Gastroesophageal sphincter (tissue), 4 donors: ENCODE data around the gene TRPM5. TPM values are rescaled to one million over a fixed set of nuclear protein-coding genes. Genes with fewer than 3 reads are reported as not detected.

Source experiments
- ATAC-seq: fragments of 150-250 bp; one replicate; pipeline ENCODE4 v1.9.1; 2016; ENCODE audit warnings: mild to moderate bottlenecking, moderate library complexity
- H3K27ac ChIP-seq, 4 donors: fragments of 200-600 bp; sonication (generic) in 3 of 4; 1 replicate in 3 of 4; 2 replicates in 1 of 4; pipeline ENCODE4 v1.5.1; 2016 to 2019
- H3K27me3 ChIP-seq: fragments of 200-600 bp; sonication (generic); one replicate; pipeline ENCODE4 v1.5.1; 2019
- H3K36me3 ChIP-seq, 2 donors: fragments of 200-600 bp; sonication (generic); one replicate each; pipeline ENCODE4 v1.5.1; 2019; ENCODE audit warnings: control low read depth in 1 of 2
- H3K4me1 ChIP-seq, 3 donors: fragments of 200-600 bp; sonication (generic); 1 replicate in 2 of 3; 2 replicates in 1 of 3; pipeline ENCODE4 v1.5.1; 2016 to 2019; ENCODE audit warnings: control low read depth in 2 of 3
- H3K4me3 ChIP-seq, 2 donors: fragments of 200-600 bp; sonication (generic); one replicate each; pipeline ENCODE4 v1.5.1; 2019; ENCODE audit warnings: mild to moderate bottlenecking in 1 of 2, moderate library complexity in 1 of 2
- H3K9me3 ChIP-seq, 3 donors: fragments of 200-600 bp; sonication (generic); one replicate each; pipeline ENCODE4 v1.5.1; 2017 to 2019; ENCODE audit warnings: control low read depth in 2 of 3
- CTCF ChIP-seq, 4 experiments: fragments of 200-600 bp in 2 of 4; fragments of 450-650 bp in 2 of 4; sonication (generic) in 1 of 4; IDR thresholded peaks; one replicate each; pipeline ENCODE4 v1.5.1; 2017 to 2019; ENCODE audit warnings: antibody characterized with exemption in 4 of 4, mild to moderate bottlenecking in 2 of 4, moderate library complexity in 2 of 4
- EP300 ChIP-seq: sonication (generic); formaldehyde crosslinking; IDR thresholded peaks from one replicate; pipeline ENCODE4 v1.6.1; 2017; ENCODE audit warnings: antibody characterized with exemption, mild to moderate bottlenecking
- POLR2A ChIP-seq, 2 donors: fragments of 450-650 bp; IDR thresholded peaks; one replicate each; pipeline ENCODE4 v1.6.1; 2017; ENCODE audit warnings: antibody characterized with exemption in 2 of 2, mild to moderate bottlenecking in 2 of 2, moderate library complexity in 1 of 2
- POLR2AphosphoS5 ChIP-seq: sonication (generic); formaldehyde crosslinking; IDR thresholded peaks from one replicate; pipeline ENCODE4 v1.6.1; 2017; ENCODE audit warnings: antibody characterized with exemption
- WGBS, 2 donors: methylation state at CpG; one replicate each; pipeline ENCODE4 v1.1.5; 2018; ENCODE audit warnings: low coverage in 1 of 2; 5-methylcytosine and 5-hydroxymethylcytosine counted together
- total RNA-seq, 4 donors: library from RNA; depleted of rRNA; stranded (reverse); fragments of >200 nt; gene quantifications; one replicate each; pipeline ENCODE4 v1.1.0, GENCODE V29; 2016

Gene TRPM5
- total RNA-seq, 4 donors from 2014 or later, result not detected

GRCh38 chr11:2414616-2415015, 29.7 kb downstream of the TRPM5 start:
- Histone ChIP-seq H3K36me3 (no peaks in the 10 kb centered on the region), H3K4me1 (peaks cover 0 to 5% (median 0%) of the 10 kb centered on the region in 3 donors), H3K27me3 (no peaks in the 10 kb centered on the region), H3K9me3 (no peaks in the 10 kb centered on the region), H3K27ac (no peak overlapping the region), H3K4me3 (no peak overlapping the region)
- TF ChIP-seq EP300 (no peak), POLR2A (IDR thresholded peaks at IDR 0.05) (no peak), CTCF (IDR thresholded peaks at IDR 0.05) (no peak), POLR2AphosphoS5 (no peak)
- no peak for ATAC-seq
- 85% methylated on average over 8 of the region's 35 CpGs; no CpG with 5 or more reads in 1 of the 2 donors for WGBS, 2 donors

DNA sequence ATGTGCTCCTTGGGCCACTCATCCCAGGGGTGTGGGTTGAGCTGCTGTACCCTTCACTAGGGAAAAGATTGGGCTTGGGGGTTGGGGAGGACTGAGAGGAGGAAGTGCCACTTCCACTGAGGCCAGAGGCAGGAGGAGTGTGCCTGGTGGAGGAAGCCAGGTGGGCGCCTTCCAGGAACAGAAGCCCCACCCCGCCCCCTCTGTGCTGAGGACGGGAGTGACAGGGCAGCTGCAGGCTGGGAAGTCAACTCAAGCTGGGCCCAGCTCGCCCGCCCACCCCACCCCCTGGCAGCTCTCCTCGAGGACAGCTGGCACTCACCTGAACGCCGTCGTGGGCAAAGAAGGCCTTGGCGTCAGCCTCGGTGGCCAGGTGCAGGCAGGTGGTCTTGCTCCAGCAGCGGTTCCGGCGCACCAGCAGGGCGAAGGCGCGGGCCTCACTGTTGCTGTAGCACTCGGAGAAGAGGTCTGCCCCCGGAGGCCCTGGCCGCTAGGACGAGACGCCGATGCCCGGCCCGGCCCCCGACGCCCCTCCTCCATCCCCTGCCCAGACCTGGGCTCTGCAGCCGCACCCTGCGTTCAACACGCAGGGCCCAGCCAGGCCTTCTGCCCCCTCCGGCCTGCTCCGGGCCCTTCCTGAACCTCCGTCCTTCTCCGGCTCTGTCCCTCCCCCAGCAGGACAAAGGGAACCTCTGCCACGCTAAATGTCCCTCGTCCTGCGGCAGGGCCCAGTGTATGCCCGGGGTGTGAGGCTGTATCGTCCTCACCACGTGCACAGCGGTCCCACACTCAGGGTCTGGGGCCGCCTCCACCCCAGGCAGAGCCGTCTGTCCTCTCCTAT, 30.4 kb downstream of the TRPM5 start:
- H3K27me3 ChIP-seq, result no peaks in the 10 kb centered on the region
- TF ChIP-seq CTCF (IDR thresholded peaks at IDR 0.05) (no peak), POLR2A (IDR thresholded peaks at IDR 0.05) (no peak), EP300 (no peak), POLR2AphosphoS5 (no peak)
- no CpG with 5 or more reads among the region's 43 CpGs for WGBS, 2 donors

GRCh38 chr11:2412323-2412722, 32.0 kb downstream of the TRPM5 start:
- Histone ChIP-seq H3K36me3 (no peaks in the 10 kb centered on the region), H3K4me3 (no peak overlapping the region), H3K4me1 (no peaks in the 10 kb centered on the region), H3K9me3 (no peaks in the 10 kb centered on the region), H3K27me3 (no peaks in the 10 kb centered on the region), H3K27ac (no peak overlapping the region)
- no CpG with 5 or more reads among the region's 6 CpGs for WGBS, 2 donors
- TF ChIP-seq EP300 (no peak), CTCF (IDR thresholded peaks at IDR 0.05) (no peak), POLR2A (IDR thresholded peaks at IDR 0.05) (no peak), POLR2AphosphoS5 (no peak)
- ATAC-seq, result no peak

More for the DNA sequence above, 30.4 kb downstream of the TRPM5 start:
- Histone ChIP-seq H3K4me3 (no peak overlapping the region), H3K27ac (no peak overlapping the region), H3K36me3 (no peaks in the 10 kb centered on the region), H3K9me3 (no peaks in the 10 kb centered on the region), H3K4me1 (no peaks in the 10 kb centered on the region)
- no peak for ATAC-seq

GRCh38 chr11:2411446-2412305, 32.6 kb downstream of the TRPM5 start:
- WGBS, 2 donors, result 67% methylated on average over 3 of the region's 30 CpGs; no CpG with 5 or more reads in 1 of the 2 donors
- Histone ChIP-seq H3K9me3 (no peaks in the 10 kb centered on the region), H3K27ac (no peak overlapping the region), H3K4me1 (no peaks in the 10 kb centered on the region), H3K27me3 (no peaks in the 10 kb centered on the region), H3K36me3 (no peaks in the 10 kb centered on the region), H3K4me3 (no peak overlapping the region)
- no peak for TF ChIP-seq CTCF (IDR thresholded peaks at IDR 0.05)
- TF ChIP-seq EP300, result no peak
- TF ChIP-seq POLR2A (IDR thresholded peaks at IDR 0.05), result no peak
- no peak for ATAC-seq
